Measurements from ENCODE around the gene CORO1C.

The CORO1C gene

DNA sequence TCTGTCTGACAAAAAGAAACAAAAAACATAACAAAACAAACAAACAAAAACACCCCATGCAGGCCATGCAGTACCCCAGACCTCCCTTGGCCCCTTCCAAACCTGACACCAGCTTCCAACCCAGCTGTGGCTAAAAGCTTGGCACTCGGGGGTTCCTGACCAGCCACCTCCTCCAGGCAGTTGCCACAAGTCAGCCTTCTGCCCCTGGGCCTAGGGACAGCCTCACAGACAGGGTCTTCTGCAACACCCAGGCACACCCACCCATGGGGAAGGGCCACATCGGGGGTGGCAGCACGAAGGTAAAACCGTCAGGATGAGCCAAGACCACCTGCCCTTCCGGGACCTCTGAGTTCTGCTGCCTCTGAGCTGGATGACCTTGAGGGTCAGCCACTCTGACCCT is 122.7 kb downstream of the CORO1C start:
- no peaks in the 10 kb centered on the region for H3K9me3 ChIP-seq (ENCODE audit: control insufficient read depth, low read length)

GRCh38 chr12:108607981-108608600 is 123.2 kb downstream of the CORO1C start:
- Histone ChIP-seq H3K9me3 (ENCODE audit: control insufficient read depth, low read length) (no peaks in the 10 kb centered on the region), H3K27me3 (ENCODE audit: control insufficient read depth, insufficient read depth, low read length) (no peaks in the 10 kb centered on the region), H3K4me1 (ENCODE audit: control insufficient read depth, insufficient read depth, low read length) (no peaks in the 10 kb centered on the region), H3K9ac (ENCODE audit: low read length) (no peak overlapping the region), H3K4me3 (ENCODE audit: low read length) (no peak overlapping the region), H3K36me3 (ENCODE audit: control insufficient read depth, insufficient read depth, low read length) (no peaks in the 10 kb centered on the region)

More for the DNA sequence above, 122.7 kb downstream of the CORO1C start:
- Histone ChIP-seq H3K4me1 (ENCODE audit: control insufficient read depth, insufficient read depth, low read length) (no peaks in the 10 kb centered on the region), H3K36me3 (ENCODE audit: control insufficient read depth, insufficient read depth, low read length) (no peaks in the 10 kb centered on the region), H3K27me3 (ENCODE audit: control insufficient read depth, insufficient read depth, low read length) (no peaks in the 10 kb centered on the region), H3K4me3 (ENCODE audit: low read length) (no peak overlapping the region), H3K9ac (ENCODE audit: low read length) (no peak overlapping the region)

- no peak overlapping the region for H3K9ac ChIP-seq (ENCODE audit: low read length)
- H3K36me3 ChIP-seq (ENCODE audit: control insufficient read depth, insufficient read depth, low read length) = no peaks in the 10 kb centered on the region
- no peaks in the 10 kb centered on the region for H3K9me3 ChIP-seq (ENCODE audit: control insufficient read depth, low read length)
- H3K27me3 ChIP-seq (ENCODE audit: control insufficient read depth, insufficient read depth, low read length) = no peaks in the 10 kb centered on the region
- no peaks in the 10 kb centered on the region for H3K4me1 ChIP-seq (ENCODE audit: control insufficient read depth, insufficient read depth, low read length)
- H3K4me3 ChIP-seq (ENCODE audit: low read length) = no peak overlapping the region
These were observed 124.8 kb downstream of the CORO1C start for GRCh38 chr12:108606492-108606891.

DNA sequence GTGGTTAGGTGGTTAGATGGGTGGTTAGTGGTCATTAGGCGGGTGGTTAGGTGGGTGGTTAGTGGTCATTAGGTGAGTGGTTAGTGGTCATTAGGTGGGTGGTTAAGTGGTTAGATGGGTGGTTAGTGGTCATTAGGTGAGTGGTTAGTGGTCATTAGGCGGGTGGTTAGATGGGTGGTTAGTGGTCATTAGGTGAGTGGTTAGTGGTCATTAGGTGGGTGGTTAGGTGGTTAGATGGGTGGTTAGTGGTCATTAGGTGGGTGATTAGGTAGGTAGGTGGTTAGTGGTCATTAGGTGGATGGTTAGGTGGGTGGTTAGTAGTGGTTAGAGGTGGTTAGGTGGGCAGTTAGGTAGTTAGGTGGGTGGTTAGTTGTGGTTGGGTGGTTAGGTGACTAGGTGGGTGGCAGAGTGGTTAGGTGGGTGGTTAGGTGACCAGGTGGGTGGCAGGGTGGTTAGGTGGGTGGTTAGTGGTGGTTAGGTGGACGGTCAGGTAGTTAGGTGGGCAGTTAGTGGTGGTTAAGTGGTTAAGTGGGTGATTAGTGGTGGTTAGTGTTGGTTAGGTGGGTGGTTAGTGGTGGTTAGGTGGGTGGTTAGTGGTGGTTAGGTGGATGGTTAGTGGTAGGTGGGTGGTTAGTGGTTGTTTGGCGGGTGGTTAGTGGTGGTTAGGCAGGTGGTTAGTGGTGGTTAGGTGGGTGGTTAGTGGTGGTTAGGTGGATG is 125.5 kb downstream of the CORO1C start:
- Histone ChIP-seq H3K27me3 (ENCODE audit: control insufficient read depth, insufficient read depth, low read length) (no peaks in the 10 kb centered on the region), H3K9me3 (ENCODE audit: control insufficient read depth, low read length) (no peaks in the 10 kb centered on the region), H3K9ac (ENCODE audit: low read length) (no peak overlapping the region), H3K36me3 (ENCODE audit: control insufficient read depth, insufficient read depth, low read length) (no peaks in the 10 kb centered on the region), H3K4me3 (ENCODE audit: low read length) (no peak overlapping the region), H3K4me1 (ENCODE audit: control insufficient read depth, insufficient read depth, low read length) (no peaks in the 10 kb centered on the region)

- H3K4me1 ChIP-seq (ENCODE audit: control insufficient read depth, insufficient read depth, low read length) = no peaks in the 10 kb centered on the region
- H3K36me3 ChIP-seq (ENCODE audit: control insufficient read depth, insufficient read depth, low read length) = no peaks in the 10 kb centered on the region
- no peak overlapping the region for H3K4me3 ChIP-seq (ENCODE audit: low read length)
- no peak overlapping the region for H3K9ac ChIP-seq (ENCODE audit: low read length)
- H3K9me3 ChIP-seq (ENCODE audit: control insufficient read depth, low read length) = no peaks in the 10 kb centered on the region
- H3K27me3 ChIP-seq (ENCODE audit: control insufficient read depth, insufficient read depth, low read length) = no peaks in the 10 kb centered on the region
These were observed 126.2 kb downstream of the CORO1C start for GRCh38 chr12:108605000-108605689.

DNA sequence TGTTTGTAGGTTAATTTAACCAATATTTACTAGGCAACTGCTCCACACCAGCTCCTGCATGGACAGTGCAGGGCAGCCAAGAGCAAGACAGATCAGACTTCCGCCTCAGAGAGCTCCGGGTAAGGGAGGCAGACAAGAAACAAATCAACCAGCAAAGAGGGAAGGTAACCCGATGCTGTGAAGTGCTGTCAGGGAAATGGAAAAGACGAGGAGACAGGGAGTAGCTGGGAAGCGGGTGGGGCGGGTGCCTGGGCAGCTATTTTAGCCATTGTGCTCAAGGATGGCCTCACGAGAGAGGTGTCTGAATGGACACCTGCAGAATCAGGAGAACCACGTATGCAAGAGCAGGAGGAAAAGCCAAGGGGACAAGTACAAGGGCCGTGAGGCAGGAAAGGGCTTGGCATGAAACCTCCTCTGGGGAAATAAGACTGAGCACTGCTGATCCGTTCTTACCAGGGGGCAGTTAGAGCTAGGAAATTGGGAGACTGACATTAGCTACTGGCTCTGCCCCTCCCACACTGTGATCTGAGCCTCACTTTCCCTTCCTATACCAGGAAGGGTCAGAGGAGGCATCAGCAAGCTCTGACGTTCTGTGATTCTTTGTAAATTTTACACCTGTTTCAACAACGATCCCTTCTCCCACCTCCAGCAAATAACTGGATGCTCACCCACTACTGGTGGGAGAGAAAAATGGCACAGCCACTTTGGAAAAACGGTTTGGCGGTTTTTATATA is 126.9 kb downstream of the CORO1C start:
- H3K27me3 ChIP-seq (ENCODE audit: control insufficient read depth, insufficient read depth, low read length) = no peaks in the 10 kb centered on the region
- H3K4me3 ChIP-seq (ENCODE audit: low read length) = no peak overlapping the region
- no peak overlapping the region for H3K9ac ChIP-seq (ENCODE audit: low read length)
- no peaks in the 10 kb centered on the region for H3K36me3 ChIP-seq (ENCODE audit: control insufficient read depth, insufficient read depth, low read length)
- no peaks in the 10 kb centered on the region for H3K9me3 ChIP-seq (ENCODE audit: control insufficient read depth, low read length)
- no peaks in the 10 kb centered on the region for H3K4me1 ChIP-seq (ENCODE audit: control insufficient read depth, insufficient read depth, low read length)

GRCh38 chr12:108603743-108604142 is 127.6 kb downstream of the CORO1C start:
- H3K9ac ChIP-seq (ENCODE audit: low read length) = no peak overlapping the region
- no peaks in the 10 kb centered on the region for H3K9me3 ChIP-seq (ENCODE audit: control insufficient read depth, low read length)
- no peaks in the 10 kb centered on the region for H3K4me1 ChIP-seq (ENCODE audit: control insufficient read depth, insufficient read depth, low read length)
- no peaks in the 10 kb centered on the region for H3K27me3 ChIP-seq (ENCODE audit: control insufficient read depth, insufficient read depth, low read length)
- no peaks in the 10 kb centered on the region for H3K36me3 ChIP-seq (ENCODE audit: control insufficient read depth, insufficient read depth, low read length)
- no peak overlapping the region for H3K4me3 ChIP-seq (ENCODE audit: low read length)

DNA sequence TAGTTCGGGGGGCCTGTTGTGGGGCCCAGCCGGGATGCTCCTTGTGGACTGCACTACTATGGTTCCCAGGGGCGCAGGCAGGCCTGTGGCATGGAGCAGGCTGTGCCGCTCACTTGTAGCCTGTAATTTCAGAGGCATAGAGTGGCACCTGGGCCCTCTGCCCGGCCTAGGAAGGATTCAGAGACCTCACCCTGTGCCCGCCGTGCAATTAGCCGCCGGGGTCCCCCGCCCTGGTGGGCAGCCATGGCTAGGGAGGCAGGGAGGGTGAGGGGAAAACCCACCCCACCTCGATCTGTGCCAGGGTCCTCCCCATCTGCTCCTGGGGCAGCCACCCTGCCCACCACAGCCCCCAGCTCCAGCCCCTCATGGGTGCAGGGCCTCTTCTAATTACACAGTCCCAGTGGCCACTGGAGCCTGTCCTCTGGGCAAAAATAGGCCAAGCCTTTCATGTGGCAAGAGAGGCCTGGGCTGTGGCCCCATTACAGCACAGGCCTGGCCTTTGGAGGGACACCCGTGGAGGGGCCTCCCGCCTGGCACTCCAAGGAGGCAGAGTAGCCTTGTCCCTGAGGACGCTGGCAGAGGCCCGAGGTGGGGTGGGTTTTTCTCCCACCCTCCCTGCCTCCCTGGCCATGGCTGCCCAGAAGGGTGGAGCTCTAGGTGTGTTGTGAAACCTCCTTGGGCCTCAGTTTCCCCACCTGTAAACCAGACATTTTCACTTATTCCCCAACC is 128.2 kb downstream of the CORO1C start:
- no peak overlapping the region for H3K4me3 ChIP-seq (ENCODE audit: low read length)
- H3K9me3 ChIP-seq (ENCODE audit: control insufficient read depth, low read length) = no peaks in the 10 kb centered on the region
- no peaks in the 10 kb centered on the region for H3K36me3 ChIP-seq (ENCODE audit: control insufficient read depth, insufficient read depth, low read length)
- no peak overlapping the region for H3K9ac ChIP-seq (ENCODE audit: low read length)
- H3K4me1 ChIP-seq (ENCODE audit: control insufficient read depth, insufficient read depth, low read length) = no peaks in the 10 kb centered on the region
- H3K27me3 ChIP-seq (ENCODE audit: control insufficient read depth, insufficient read depth, low read length) = peaks cover 5% of the 10 kb centered on the region

DNA sequence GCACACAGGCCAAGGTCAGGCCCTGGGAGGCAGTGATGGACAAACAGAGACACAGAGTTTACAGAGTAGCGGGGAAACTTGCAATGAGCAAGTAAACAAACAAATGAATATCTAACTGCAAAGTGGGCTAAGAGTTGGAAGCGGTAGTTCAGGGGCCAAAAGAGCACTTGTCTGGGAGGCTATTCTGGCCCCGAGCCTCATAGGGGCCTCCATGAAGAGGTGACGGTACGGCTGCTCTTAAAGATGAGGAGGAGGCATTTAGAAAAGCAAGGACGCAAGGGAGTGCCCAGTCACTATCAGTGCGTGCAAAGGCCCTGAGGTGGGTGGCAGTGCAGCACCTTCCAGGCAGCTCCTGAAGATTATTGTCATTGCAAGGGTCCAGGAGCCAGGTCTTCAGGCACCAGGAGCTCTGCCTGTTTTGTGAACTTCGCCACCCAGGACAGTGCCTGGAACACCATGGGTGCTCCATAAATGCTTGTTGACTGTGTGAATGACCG is 129.1 kb downstream of the CORO1C start:
- Histone ChIP-seq H3K27me3 (ENCODE audit: control insufficient read depth, insufficient read depth, low read length) (peaks cover 5% of the 10 kb centered on the region), H3K4me1 (ENCODE audit: control insufficient read depth, insufficient read depth, low read length) (no peaks in the 10 kb centered on the region), H3K9ac (ENCODE audit: low read length) (no peak overlapping the region), H3K4me3 (ENCODE audit: low read length) (no peak overlapping the region), H3K36me3 (ENCODE audit: control insufficient read depth, insufficient read depth, low read length) (no peaks in the 10 kb centered on the region), H3K9me3 (ENCODE audit: control insufficient read depth, low read length) (no peaks in the 10 kb centered on the region)

- H3K9ac ChIP-seq (ENCODE audit: low read length) = no peak overlapping the region
- no peak overlapping the region for H3K4me3 ChIP-seq (ENCODE audit: low read length)
- no peaks in the 10 kb centered on the region for H3K4me1 ChIP-seq (ENCODE audit: control insufficient read depth, insufficient read depth, low read length)
- no peaks in the 10 kb centered on the region for H3K9me3 ChIP-seq (ENCODE audit: control insufficient read depth, low read length)
- H3K36me3 ChIP-seq (ENCODE audit: control insufficient read depth, insufficient read depth, low read length) = no peaks in the 10 kb centered on the region
- H3K27me3 ChIP-seq (ENCODE audit: control insufficient read depth, insufficient read depth, low read length) = peaks cover 5% of the 10 kb centered on the region
These were observed 130.7 kb downstream of the CORO1C start for GRCh38 chr12:108600702-108601007.

DNA sequence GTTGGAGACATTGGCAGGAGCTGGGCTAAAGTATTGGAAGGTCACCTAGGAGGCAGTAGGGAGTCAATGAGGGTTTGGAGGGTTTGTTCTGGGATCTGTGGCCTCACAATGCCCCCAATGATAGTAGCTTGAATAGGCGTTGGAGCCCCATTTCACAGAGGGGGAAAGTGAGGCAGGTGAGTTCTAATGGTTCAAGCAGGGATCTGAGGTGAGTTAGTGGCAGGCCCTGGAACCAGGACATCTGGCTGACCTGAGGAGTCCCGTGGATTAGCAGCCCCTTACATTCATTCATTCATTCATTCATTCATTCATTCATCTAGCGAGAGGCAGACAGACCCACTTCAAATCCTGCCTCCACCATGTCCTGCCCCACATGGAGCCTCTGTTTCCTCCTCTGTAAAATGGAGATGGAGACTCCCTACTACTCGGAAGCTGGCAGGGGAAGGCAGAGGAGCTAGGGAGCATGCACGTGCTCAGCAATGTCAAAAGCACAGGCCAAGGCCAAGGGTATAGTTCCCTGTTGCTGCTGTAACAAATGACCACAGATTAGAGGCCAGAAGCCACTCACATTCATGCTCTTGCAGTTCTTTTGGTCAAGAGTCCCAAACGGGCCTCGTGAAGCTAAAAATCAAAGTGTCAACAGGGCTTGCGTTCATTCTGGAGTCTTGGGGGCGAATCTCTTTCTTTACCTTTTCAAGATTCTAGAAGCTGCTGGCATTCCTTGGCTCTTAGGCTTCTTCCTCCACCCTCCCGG is 131.2 kb downstream of the CORO1C start:
- Histone ChIP-seq H3K27me3 (ENCODE audit: control insufficient read depth, insufficient read depth, low read length) (peaks cover 5% of the 10 kb centered on the region), H3K9me3 (ENCODE audit: control insufficient read depth, low read length) (no peaks in the 10 kb centered on the region), H3K4me1 (ENCODE audit: control insufficient read depth, insufficient read depth, low read length) (no peaks in the 10 kb centered on the region), H3K4me3 (ENCODE audit: low read length) (no peak overlapping the region), H3K9ac (ENCODE audit: low read length) (no peak overlapping the region), H3K36me3 (ENCODE audit: control insufficient read depth, insufficient read depth, low read length) (no peaks in the 10 kb centered on the region)

All from mucosa of stomach (tissue), 1 donor.